ENCODE measurements around the gene UBQLNL.

UBQLNL gene

DNA sequence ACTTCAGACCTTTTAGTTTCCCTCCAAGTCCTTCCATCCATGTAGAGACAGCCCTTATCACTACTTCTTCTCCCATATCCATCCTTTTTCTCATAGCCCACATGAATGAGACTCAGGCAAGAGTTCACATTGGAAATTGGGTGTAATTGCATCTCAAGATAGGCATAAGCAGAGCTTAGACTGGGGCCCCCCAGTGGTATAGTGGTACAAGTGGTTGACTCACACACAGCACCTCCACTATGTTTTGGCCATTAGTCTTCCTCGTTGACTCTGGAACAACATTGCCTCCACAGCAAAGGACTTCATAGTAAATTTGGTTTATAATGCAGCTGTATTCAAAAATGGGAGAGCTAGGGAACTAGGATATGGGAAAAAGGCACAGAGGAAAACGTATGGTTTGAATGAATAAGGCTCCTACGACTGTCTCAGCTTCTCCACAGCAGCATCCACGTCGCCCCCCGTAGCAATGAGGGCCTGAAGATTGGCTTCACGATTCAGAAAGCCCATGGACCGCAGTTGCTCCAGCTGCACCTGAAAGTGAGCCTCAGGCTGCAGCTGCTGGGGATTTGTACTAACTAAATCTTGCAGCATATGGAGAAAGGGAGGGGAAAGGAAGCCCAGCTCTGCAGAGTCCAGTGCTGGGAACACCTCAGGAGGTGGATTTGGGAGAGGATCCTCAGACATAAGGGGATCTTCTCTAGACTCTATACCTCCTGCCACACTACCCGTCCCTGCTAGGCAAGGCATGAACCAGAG, 9.1 kb downstream of the UBQLNL start:
- DNase-seq (ENCODE audit: low read depth, low spot score), result no peak

DNA sequence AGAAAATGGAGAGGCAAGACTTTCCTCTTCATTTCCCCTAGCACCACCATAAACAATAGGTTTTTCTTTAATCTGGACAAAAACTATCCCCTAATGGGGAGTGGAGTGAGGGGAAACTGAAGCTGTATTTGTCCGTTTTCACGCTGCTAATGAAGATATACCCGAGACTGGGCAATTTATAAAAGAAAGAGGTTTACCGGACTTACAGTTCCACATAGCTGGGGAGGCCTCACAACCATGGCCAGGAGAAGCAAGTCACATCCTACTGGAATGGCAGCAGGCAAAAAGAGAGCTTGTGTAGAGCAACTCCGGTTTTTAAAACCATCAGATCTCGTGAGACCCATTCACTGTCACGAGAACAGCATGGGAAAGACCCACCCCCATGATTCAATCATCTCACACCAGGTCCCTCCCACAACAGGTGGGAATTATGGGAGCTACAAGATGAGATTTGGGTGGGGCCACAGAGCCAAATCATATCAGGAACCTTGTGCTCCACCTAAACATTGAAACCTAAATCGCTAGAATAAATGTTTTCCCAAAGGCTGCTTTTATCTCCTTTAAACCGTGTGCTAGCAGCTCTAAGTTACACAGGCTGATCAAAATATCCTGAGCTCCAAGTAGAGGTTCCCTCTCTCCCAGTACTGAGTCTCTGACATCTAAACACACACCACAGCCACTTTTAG, 11.0 kb downstream of the UBQLNL start:
- no peak for DNase-seq (ENCODE audit: low read depth, low spot score)

DNA sequence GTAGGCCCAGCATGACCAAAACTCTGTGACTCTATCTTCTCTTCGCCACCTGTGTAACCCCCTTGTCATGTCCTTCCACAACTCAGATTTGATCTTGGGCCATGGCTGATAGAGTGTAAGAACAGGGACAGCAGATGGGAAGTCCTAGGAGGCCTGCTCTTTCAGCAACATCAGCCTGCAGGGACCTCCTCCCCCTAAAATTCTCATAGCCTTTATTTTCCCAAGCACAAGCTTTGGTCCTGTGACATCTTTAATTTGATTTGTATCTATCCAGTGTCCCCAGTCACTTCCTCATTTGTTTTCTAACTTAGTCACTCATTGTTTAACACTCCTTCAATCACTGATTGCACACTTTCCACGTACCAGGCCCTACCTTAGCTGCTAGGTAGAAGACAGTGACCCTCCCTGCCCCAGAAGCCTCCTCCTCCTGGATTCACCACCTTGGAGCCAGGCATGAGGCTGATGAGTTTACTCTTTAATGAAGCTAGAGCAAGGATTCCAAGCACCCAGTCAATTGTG, 12.0 kb downstream of the UBQLNL start:
- DNase-seq (ENCODE audit: low read depth, low spot score), result no peak

DNA sequence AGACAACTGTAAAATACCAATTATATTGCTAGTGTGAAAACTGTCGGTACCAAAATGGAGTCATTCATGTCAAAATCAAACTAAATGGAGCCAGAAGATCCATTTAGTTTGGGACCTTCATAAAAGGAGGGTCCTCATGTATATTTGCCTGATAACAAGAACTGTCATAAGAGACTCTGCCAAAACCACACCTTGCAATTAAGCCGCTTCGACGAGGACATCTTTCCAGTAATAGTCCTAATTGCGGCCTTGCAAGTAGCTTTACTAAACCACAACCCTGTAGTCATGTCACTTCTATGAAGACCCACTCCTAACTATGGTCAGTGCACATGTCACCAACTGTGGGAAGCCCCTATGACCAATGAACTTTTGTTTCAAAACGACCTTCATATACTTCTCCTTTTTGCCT, 16.1 kb downstream of the UBQLNL start:
- DNase-seq (ENCODE audit: low read depth, low spot score), result no peak

DNA sequence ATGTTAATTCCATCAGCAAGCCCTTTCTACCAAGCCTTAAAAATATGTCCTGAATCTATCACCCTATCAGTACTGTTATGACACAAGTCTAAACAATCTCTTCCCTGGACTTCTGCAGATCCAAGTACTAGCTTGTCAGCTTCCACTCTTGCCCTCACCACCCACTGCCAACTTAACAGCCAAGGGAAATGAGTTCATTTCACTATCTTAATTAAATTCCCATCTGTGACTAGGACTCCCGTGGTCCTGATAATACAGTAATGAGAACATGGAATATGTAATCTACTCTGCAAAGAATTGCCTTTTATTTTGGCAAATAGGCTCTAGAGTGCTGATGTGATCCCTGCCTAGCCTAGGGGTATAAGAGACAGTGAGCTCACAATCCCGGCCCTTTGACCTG, 16.8 kb downstream of the UBQLNL start:
- DNase-seq (ENCODE audit: low read depth, low spot score), result no peak

DNA sequence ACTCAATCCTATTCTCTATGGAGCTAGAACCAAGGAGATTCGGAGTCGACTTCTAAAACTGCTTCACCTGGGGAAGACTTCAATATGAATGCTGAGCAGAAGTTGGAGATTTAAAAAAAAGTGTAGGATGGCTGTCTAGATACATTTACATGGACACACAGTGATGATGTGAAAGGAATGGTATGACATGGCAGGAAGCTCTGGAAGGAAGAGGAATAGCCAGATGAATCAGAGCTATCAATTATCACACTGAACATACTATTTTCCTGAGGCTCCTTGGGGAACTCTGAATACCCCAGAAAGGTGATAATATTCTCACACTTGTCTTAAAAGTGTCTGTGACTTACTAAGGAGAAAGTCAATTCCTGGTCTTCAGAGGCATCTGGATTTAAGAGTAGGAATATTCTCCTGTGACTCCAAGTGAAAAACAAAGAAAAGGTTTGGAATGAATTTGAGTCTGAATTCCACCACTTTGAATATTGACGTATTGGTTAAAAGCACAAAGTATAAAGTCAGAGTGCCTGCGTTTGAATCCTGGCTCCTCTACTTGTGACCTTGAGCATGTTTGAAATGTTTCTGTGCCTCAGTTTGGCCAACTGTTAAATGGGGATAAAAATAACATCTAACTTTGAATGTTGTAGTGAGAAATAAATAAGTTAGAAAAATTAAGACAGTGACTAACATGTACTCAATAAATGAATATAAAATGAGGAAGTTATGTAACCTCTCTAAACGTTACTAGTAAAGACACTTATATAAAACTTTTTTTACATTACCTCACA, 26.7 kb downstream of the UBQLNL start:
- DNase-seq (ENCODE audit: low read depth, low spot score), result no peak

DNA sequence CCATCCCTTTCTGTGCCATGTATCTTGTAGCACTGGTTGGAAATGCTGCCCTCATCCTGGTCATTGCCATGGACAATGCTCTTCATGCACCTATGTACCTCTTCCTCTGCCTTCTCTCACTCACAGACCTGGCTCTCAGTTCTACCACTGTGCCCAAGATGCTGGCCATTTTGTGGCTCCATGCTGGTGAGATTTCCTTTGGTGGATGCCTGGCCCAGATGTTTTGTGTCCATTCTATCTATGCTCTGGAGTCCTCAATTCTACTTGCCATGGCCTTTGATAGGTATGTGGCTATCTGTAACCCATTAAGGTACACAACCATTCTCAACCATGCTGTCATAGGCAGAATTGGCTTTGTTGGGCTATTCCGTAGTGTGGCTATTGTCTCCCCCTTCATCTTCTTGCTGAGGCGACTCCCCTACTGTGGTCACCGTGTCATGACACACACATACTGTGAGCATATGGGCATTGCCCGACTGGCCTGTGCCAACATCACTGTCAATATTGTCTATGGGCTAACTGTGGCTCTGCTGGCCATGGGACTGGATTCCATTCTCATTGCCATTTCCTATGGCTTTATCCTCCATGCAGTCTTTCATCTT, 27.6 kb downstream of the UBQLNL start:
- no peak for DNase-seq (ENCODE audit: low read depth, low spot score)

DNA sequence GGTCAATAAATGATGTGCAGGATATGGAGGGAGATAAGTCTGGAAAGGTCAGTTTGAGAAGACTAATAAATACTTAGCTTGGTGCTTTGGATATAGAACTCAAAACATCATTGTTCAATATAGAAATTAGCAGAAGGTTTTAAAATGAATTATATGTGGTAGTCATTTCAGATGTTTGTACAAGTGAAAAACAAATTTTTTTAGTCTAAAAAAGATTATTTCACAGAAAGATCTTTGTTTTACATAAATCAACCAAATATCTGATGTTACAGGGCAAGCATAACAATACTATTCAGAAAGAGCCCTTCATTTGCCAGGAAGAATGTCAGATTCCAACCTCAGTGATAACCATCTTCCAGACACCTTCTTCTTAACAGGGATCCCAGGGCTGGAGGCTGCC, 28.1 kb downstream of the UBQLNL start, which contains the start of gene OR52D1:
TSS of gene OR52D1 (plus strand) at position 301 of the 400 bp plus-strand sequence. CDS start at position 323, 22 bp downstream.
- no peak for DNase-seq (ENCODE audit: low read depth, low spot score)

DNA sequence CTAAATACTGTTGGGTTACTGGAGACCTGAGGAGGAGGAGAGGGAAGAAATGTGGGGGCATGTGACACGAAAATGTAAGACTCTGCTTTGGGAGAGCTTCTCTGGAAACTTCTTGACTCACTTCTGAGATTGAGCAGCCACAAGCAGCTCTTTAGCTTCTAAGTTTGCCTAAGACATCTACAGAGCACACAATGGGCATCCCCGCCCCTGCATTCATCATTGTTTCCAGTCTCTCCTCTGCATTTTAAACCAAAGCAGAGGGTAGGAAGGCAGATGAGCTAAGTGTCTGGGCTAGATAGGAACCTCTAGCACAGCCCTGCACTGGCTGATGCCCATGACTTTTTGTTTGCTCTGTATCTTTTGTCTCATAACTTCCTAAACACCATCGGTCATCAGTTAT, 30.1 kb downstream of the UBQLNL start:
- no peak for DNase-seq (ENCODE audit: low read depth, low spot score)

DNA sequence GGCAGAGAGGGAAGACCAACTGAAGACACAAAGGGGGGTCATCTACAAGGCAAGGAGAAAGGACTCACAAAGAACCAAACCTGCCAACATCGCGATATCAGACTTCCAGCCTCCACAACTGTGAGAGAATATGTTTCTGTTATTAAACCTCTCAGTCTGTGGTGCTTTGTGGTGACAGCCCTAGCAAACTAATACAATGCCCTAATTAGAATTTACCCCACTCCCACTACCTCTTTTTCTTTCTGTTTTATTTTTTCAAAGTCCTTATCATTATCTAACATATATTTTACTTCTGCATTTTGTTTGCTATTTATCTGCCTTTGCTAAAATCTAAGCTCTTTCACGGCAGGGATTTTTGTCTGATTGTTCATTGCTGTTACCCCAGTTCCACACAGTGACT, 30.5 kb downstream of the UBQLNL start:
- DNase-seq (ENCODE audit: low read depth, low spot score), result no peak

DNA sequence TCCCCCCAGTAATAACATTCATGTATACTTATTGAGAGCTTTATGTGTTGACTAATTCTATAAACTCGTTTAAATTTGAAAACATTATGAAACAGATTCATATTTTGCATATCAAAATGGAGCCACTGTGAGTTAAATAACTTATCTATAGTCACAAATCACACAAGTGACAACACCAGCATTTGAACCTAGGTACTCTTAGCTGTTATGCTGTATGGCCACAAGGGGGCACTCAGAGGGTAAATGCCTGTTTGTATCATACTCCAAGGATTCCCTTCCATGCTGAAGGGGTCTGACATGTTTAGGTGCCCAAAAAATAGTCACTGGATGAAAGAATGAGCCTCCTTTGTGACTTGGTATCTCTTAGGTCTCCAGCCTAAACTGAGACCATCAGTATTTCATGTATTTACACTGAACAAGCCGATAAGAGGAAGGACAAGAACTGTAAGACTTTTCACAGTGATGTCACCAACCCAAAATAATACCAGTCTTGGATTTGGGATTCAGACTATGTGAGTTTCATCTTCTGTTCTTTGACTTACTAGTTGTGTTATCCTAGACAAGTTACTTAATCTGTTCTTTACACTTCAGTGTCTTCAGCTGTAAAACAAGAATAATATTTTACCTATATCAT, 40.2 kb downstream of the UBQLNL start:
- DNase-seq (ENCODE audit: low read depth, low spot score), result no peak

DNA sequence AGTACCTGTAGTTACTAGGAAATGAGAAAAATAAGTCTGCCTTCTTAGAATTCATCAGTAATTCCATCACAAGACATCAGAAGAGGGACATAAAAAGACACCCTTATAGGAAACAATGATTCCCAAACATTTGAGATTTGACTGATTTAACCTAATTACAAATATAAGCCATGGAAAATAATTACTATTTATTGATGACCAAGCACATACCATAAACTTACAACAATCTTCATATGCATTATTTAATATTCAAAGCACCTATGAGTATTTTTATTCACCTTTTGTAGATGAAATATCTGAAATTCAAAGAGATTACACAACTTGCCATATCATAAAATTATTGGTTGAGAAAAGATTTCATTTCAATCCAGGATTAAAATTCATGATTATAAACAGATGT, 42.6 kb downstream of the UBQLNL start:
- DNase-seq (ENCODE audit: low read depth, low spot score), result no peak

DNA sequence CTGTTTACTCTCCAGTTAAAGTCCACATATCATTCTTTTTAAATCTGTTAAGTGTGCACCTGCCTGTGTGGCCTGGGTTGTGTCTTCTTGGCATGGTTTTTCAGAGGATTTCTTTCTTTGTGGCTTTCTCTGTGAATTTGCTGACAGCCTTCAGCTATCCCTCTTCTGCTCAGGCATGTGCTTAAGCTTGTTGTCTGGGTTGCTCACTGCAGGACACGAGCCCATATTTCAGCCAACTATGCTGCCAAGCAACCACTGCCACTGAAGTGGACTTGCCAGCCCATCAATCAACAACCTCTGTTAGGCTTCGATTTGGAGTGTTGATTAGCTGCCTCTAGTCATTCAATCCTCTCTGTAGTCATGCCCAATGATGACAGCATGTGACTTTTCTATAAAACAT, 49.0 kb downstream of the UBQLNL start:
- DNase-seq (ENCODE audit: low read depth, low spot score), result no peak
